GM20000 (cell line): ENCODE data around the gene CDH13.

ENCODE experiments used
- DNase-seq: peaks from one replicate; pipeline ENCODE4 v3.0.0; 2012; ENCODE audit warnings: low spot score
- TF ChIP-seq, protein P1 (sequence below): IDR thresholded peaks from 2 replicates; pipeline ENCODE4 v1.5.1; 2012; ENCODE audit warnings: mild to moderate bottlenecking, control low read depth; ENCODE audit errors: extremely low read depth, missing control alignments

The CDH13 gene

DNA sequence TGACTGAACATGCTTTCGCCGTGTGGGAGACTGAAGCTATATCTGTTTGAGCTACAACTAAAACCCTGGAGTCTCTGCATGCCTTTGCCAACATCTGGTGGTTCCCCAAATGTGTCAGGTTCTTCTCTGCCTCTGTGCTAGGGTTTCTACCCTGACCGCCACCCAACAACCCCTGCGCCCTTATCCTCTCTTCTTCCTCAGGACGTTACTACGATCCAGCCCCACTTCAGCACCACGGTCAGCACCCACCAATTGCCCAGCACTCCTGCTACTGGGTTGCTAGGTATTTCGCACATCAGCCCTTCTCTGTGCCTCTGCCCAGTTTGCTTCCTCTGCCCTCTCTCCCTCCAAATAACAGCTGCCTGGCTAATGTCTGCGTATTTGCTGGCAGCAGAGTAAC, 1074.7 kb downstream of the CDH13 start:
- TF ChIP-seq, protein P1, sequence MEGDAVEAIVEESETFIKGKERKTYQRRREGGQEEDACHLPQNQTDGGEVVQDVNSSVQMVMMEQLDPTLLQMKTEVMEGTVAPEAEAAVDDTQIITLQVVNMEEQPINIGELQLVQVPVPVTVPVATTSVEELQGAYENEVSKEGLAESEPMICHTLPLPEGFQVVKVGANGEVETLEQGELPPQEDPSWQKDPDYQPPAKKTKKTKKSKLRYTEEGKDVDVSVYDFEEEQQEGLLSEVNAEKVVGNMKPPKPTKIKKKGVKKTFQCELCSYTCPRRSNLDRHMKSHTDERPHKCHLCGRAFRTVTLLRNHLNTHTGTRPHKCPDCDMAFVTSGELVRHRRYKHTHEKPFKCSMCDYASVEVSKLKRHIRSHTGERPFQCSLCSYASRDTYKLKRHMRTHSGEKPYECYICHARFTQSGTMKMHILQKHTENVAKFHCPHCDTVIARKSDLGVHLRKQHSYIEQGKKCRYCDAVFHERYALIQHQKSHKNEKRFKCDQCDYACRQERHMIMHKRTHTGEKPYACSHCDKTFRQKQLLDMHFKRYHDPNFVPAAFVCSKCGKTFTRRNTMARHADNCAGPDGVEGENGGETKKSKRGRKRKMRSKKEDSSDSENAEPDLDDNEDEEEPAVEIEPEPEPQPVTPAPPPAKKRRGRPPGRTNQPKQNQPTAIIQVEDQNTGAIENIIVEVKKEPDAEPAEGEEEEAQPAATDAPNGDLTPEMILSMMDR, result no peak
- peak; percentile 15 for DNase-seq

DNA sequence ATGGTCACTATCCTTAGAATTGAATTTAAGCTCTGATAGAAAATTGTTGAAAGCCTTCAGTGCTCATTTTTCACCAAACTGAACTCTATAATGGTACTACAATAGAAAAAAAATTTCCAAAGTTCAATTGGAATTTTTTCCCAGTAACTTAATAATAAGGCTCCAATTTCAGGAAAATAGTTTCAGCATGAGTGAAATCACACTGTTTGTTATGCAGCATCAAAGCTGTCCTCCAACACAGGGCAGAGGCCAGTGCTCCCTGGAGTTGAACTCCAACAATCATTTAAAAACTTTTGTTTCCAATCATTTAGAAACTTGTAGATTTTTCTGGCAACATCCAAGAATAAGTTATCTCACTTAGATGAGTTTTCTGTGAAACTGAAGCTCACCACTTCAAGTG, 1077.9 kb downstream of the CDH13 start:
- no peak for DNase-seq
- TF ChIP-seq, protein P1, result no peak

DNA sequence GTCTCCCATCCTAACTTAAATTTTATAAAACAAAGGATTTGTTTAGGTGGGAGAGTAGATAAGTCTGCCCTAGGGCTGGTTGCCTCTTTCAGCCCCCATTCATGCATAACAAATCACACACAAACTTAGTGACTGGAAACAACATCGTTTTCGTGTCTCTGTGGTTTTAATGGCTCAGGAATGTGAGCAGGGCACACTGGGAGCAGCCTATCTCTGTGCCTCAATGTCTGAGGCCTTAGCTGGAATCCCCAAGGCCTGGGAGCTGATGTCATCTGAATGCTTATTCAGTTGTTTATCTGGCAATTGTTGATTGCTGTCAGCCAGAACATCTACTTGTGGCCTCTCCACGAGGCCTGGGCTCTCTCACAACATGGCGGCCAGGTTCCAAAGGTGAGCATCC, 1079.1 kb downstream of the CDH13 start:
- TF ChIP-seq, protein P1, result no peak

DNA sequence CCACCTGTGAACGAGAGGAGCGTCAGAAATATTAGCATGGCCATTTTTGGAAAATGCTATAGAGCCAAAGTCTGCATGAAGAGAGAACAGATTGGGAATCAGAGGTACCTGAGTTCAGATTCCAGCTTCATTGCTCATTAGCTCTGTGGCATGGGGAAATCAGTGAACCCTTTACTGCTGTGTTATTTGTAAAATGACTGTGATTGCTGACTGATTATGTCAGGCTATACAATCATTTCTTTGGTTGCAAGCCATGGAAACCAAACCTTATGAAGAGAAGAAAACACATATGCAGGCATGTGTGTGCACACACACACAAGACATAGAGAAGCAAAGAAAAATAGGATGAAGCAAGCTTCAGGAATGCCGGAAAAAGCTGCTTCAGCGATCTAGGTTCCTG, 1079.6 kb downstream of the CDH13 start:
- DNase-seq, result no peak
- TF ChIP-seq, protein P1, result no peak

More for the DNA sequence above, 1079.1 kb downstream of the CDH13 start:
- no peak for DNase-seq

DNA sequence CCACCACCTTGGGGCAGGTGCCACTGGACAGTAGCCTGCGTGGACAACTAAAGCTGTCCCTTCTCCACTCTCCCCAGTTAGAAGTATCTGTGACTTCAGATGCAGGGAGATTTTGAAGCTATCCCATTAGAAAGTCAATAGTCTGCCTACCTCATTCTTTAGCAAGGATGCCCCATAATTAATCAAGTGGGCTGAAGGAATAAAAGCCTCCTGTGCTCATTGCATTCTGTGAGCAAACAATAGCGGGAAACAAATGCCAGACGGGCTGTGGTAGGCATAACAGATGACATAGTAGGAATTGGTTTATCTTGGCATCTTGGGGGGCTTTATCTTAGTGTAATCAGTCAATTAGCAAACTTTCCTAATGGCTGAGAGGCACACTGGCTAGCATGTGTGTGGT, 1084.3 kb downstream of the CDH13 start:
- DNase-seq, result no peak

DNA sequence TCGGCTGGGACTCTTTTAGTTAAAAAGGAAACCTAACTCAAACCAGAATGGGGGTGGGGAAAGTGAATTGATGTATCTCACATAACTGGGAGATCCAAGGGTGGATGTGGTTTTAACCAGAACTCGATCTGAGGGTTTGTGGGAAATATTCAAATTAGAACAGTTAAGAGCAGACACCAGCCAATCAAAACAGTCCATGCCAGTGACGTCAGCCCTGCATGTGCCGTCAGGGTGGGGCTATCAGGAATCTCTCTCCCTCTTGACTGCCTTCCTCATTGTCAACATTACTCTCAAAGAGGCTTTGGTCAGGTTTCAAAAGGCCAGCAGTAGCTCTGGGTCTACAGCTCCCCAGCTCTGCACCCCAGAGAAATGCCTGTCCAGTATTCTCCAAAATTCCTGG, 1086.8 kb downstream of the CDH13 start:
- TF ChIP-seq, protein P1, result no peak
- no peak for DNase-seq

More for the DNA sequence above, 1084.3 kb downstream of the CDH13 start:
- TF ChIP-seq, protein P1, result no peak

DNA sequence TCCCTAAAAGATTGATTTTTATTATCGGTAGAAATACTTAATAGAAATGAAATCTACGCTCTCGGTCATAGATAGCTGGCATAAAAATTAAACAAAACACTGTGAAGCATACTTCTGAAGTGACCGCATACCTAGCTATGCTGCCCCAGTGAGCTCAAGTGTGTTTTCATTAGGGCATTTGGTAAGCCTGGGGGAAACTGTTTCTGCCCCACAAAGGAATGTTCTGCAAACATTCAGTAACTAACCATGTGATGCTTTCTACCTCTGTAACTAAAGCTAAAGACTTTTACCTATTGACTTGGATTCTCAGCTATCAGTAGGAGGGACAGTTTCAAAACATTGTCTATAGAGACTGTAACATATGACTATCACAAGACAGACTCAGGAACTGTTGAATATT, 1087.5 kb downstream of the CDH13 start:
- DNase-seq, result no peak

More for the DNA sequence above, 1087.5 kb downstream of the CDH13 start:
- TF ChIP-seq, protein P1, result no peak
